ENCODE data around the gene ASMTL.

DNA sequence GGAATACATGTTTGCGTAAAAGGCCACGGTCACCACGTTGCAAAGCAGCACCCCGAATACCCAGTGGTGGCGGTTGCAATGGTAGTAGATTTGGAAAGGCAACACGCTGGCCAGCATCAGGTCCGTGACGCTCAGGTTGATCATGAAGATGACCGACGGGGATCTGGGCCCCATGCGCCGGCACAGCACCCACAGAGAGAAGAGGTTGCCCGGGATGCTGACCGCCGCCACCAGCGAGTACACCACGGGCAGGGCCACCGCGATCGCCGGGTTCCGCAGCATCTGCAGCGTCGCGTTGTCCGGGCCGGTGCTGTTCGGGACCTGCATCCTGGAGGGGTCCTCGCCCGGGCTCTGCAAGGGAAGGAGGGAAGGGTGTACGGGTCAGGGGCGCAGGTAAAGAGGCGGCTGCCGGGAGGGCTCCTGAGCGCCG, 13.5 kb upstream of the ASMTL start:
- no peak for TF ChIP-seq CTCF (IDR thresholded peaks at IDR 0.05)
- no peak for TF ChIP-seq EZH2 (IDR thresholded peaks at IDR 0.05)
- no peak for TF ChIP-seq EZH2phosphoT487 (IDR thresholded peaks at IDR 0.05)
